Measurements from ENCODE around the gene AQP5.
"Not testable (repeated sequence)": the region's sequence is repeated elsewhere in the genome, so short reads cannot be mapped to it uniquely, and the experiment has no call there.

The AQP5 gene

DNA sequence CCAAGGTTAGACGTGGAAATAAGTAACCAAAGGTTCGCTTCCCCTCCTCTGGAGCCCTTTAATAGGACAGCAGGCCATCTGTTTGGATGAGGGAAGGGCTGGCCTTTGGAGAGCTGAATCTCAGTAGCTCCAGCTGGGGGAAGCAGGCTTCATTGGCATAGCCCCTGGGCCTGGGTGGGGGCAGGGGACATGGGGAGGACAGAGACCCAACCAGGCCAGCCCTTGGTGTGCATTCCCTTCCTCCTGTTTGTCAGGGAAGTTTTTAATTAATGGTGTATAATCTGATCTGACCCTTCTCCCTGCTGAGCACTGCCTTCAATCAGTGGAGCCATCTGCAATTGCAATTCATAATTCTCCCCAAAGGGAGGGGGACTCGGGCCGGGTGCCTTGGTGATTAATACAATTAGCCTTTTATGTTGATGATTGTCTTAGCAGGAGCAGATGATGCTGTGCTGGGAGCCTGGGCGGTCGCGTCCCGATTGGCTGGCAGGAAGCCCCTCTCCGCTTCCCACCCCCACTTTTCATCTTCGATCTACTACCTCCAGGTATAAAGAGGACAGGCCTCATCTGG, 17.4 kb downstream of the AQP5 start:
- DNase-seq (ENCODE audit: low read depth in 1 of 2, low spot score in 1 of 2), result no peak

DNA sequence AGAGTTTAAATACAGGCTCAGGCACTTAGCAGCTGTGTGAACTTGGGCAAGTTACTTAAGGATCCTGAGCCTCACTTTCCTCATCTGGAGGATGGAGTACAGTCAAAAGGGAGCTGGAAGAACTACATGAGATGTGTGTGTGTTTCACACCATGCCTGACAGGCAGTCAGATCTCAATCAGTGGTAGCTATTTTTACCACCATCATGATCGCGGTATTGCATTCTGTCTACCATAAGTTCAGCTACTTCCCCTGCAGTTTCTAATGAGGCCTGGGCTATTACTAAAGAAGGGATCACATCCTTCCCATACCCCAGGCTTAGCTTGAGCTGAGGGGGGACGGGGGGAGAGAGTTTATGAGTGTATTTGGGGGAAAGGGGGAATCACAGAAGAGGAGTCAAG, 18.1 kb downstream of the AQP5 start:
- DNase-seq (ENCODE audit: low read depth in 1 of 2, low spot score in 1 of 2), result no peak

DNA sequence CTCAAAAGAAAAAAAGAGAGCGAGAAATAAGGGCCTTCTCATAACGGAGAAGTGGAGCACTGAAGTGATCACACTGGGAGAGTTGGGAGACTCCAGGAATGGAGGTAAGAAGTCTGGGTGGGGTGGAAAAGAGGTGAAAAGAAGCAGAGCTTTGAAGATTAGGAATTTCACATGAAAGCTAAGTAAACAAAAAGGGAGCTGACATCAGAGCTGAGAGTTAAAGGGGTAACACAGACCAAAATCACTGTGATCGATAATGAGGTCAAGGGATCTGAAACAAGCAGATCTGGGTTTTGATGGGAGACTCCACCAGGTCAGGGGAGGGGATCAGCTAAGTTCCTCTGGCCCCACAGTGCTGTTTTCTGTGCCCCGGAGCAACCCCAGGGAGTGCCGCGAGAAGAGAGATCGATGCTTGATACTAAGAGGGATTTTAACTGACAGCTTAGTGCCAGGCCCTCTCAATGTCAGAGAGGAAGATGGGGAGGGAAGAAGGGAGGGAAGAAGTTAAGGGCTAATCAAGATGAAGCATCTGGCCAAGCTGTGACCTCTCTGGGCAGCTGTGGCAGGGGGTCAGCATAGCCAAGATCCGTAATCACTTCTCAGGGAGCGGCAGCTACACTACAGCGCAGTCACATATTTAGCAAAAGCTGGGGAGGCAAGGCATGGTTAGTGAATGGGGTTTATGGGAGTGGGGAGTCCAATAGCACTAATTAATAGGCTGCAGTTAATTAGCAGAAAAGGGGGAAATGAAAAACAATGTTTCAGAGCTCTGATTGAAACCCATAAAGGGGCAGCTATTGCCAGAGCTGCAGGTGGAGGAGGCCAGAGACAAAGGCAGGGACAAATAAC, 19.1 kb downstream of the AQP5 start:
- no peak for DNase-seq (ENCODE audit: low read depth in 1 of 2, low spot score in 1 of 2)

DNA sequence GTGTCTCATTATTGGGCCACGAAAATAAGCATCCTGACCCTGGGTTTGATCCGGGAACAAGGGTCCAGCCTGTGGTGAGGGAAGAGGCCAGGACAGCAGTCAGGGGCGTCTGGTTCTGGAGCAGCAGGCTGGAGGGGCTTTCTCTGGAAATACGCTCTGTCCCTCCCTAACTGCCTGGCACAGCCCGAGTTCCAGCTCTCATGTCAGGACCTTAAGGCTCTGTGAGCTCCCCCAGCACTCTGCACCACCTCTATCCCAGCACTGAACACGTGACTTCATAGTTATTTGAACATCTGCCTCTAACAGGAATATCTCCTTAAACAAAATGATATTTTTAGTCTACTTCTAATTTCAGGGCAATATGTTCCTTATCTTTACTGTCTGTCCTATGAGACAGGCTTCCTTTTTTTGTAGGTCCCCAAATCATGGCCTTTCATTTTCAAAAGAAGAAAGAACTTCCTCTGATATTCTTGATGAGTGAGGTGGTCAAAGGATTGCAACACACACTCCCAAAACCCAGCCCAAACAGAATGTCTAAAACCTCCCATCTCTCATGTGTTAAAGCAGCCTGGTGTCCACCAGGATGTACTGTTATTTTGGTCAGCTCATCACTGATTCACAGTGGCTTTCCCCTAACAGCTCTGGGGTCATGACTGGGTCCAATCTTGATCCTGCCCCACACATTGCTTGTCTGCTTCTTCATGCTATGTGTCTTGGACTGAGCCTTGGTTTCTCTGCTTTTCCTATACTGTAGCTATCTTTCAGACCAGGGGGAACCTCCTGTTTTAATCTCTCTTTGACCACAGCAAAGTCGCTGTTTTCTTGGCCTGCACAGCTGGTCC, 20.8 kb downstream of the AQP5 start:
- DNase-seq (ENCODE audit: low read depth in 1 of 2, low spot score in 1 of 2), result no peak

DNA sequence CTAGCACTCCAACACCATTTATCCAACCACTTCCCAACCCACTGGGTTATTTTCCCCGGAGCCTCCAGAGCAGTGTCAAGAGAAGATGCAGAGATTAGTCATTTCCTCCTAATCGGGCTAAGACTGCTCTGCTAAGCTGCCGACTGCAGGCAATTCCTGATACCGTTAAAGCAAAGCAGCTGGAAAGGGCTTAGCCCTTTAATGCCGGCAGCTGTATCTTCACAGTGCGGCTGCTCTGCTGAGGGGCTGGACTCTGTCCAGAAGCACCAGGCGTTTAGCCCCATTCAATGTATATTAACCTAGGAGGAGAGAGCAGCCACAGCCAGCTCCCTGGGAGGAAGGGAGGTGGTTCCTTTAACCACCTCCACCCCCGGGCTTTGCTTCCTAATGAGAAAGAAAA, 22.2 kb downstream of the AQP5 start:
- DNase-seq (ENCODE audit: low read depth in 1 of 2, low spot score in 1 of 2), result no peak

DNA sequence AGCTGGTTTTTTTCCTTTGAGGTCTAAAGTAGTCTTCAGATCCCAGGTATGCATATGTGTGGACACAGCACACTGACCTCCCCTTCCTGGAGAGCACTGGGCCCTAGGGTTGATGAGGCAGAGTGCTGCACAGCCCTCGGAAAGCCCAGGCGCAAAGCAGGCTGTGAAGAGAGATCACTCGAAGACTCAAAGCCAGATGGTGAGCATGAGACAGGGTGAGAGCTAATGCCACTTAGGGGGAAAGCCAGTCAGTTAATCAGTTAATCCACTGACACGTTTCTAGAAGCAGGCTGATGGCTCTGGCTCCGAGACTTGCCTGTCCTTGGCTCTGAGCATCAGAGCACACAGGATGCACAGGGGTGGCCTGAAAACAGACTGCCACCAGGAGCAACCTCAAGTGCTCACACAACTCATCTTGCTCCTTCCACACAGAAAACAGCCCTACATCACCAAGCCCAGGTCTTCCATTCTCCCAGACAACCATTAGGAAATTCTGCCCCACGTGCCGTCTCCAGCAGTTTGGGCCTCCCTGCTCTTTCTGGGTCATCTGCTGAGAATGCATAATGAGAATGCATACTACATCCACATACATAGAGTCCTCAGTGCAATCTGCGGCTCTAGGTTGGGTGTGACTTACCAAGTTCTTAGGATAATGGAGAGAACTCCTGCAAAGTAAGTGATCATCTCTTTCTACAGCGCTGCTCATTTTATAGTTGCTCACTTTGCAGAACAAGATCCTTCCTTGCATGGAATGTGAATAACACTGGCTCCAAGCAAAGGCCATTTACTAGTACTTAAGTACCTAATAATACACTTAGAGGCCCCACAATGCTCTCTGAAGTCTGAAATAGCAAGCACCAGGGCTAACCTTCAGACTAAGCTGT, 23.0 kb downstream of the AQP5 start:
- DNase-seq (ENCODE audit: low read depth in 1 of 2, low spot score in 1 of 2), result no peak

DNA sequence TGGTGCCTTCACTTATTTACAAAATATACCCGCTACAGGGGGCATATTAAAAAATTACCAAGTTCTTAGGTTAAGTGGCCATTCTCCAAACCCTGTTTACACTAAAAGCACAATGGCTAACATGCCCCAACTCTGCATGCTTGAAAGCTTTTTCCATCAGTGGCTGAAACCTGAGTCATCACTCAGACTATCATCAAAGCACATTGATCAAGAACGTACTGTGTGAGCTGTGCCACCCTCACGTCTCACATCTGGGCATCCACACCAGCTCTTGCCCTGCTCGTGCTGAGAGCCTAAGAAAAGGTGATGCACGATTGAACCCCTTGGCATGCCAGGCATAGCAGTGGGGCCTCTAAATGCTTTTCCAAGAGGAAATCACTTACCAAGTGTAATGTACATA, 24.3 kb downstream of the AQP5 start:
- DNase-seq (ENCODE audit: low read depth in 1 of 2, low spot score in 1 of 2), result no peak

DNA sequence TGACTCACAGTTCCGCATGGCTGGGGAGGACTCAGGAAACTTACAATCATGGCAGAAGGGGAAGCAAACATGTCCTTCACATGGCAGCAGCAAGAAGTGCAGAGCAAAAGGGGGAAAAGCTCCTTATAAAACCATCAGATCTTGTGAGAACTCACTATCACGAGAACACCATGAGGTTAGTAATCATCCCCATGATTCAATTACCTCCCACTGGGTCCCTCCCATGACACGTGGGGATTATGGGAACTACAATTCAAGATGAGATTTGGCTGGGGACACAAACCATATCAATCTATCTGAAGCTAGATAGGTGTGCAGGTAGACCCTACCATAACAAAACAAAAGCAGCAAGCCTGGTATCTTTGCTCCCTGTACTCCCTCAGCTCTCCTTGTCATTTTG, 24.8 kb downstream of the AQP5 start:
- not testable (repeated sequence) for DNase-seq (ENCODE audit: low read depth in 1 of 2, low spot score in 1 of 2)

DNA sequence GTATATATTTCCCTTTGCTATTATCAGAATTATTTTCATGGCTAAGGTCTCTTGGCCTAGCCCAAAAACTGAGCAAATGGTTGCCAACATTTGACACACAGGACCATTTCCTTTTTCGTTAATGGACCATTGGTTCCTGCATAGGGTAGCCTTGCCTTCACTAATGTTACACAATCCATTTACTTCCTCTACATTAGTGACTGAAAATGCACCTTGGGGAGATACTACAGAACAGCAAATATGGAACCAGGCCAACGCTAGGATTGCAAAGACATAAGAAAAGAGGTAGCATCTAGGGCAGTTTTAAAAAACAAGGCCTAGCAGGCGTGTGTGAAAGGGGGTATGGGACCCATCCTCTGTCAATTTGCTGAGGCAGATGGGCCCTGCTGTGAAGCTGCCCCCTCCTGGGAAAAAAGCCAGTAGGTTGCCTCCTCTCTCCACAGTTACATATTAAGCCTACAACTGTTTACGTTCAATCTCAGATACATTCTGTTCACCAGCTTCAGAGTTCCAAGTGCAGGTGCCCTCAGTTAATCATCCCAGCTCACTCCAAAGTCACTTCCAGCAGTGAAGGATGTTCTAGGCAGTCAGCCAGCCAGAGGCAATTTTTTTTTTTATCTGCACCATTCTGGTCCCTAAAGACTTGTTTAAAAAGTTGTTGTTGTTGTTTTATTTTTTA, 26.1 kb downstream of the AQP5 start:
- DNase-seq (ENCODE audit: low read depth in 1 of 2, low spot score in 1 of 2), result no peak

DNA sequence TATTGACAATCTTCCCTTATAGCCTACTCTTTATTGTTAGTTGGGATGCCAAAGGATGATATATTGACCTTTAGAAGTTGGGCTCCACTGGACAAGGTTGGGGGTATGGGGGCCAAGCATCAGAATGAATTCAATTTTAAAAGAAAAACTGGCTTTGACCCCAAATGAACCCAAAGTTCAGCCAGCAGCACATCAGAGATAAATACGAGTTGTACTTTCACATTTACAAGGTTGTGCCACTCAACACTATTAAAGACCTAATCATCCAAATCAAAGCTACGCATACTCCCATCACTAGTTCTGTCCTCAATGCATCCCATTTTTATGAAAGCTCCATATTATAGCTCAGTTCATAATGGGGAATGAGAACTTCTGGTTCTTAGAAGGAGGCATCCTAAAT, 27.7 kb downstream of the AQP5 start:
- DNase-seq (ENCODE audit: low read depth in 1 of 2, low spot score in 1 of 2), result not testable (repeated sequence)

DNA sequence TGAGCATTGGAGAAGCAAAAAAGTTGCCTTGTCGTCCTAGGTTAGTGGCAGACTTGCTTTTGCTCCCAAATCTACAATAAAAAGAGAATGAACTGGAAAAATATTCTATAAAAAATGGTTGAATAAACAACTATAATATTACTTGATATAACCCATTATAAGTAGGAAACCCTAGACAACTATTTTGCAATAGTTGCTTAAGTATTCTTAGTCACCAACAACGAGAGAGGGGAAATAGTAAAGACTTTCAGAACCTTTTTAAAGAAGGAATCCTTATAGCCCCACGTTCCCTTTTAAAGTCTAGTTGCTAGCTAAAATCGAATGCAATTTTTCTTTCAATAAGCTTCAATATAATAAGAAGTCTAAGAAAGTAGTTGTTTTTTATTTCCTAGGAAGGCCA, 28.6 kb downstream of the AQP5 start:
- DNase-seq (ENCODE audit: low read depth in 1 of 2, low spot score in 1 of 2), result no peak

DNA sequence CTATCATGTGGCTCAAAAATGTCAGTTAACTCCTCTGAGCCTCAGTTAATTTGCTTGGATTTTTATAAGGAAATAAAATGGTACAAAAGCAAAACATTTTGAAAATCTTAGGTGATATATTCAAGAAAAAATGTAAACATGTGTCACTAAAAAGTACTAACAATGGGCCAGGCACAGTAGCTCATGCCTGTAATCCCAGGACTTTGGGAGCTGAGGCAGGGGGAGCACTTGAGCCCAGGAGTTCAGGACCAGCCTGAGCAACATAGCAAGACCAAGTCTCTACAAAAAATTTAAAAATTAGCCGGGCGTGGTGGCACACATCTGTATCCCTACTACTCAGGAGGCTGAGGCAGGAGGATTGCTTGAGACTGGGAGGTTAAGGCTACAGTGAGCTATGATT, 36.8 kb downstream of the AQP5 start:
- DNase-seq (ENCODE audit: low read depth in 1 of 2, low spot score in 1 of 2), result no peak

DNA sequence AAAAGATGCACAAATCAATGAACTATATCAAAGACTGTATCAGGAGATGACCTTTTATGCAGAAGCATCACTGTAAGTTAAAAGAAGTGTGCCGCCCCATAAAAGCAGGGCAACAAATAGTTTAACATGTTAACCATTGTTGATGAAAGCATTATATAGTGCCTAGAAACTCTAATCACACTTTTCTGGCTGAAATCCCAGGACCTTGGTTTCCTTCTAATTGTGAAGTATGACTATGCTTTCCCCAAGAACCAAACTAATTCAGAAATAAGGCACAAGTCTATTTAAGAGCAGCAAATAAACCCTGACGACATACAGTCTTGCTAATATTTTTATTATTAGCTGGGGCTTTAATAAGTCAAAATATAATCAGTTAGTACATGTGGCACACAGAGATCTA, 41.9 kb downstream of the AQP5 start:
- DNase-seq (ENCODE audit: low read depth in 1 of 2, low spot score in 1 of 2), result no peak

DNA sequence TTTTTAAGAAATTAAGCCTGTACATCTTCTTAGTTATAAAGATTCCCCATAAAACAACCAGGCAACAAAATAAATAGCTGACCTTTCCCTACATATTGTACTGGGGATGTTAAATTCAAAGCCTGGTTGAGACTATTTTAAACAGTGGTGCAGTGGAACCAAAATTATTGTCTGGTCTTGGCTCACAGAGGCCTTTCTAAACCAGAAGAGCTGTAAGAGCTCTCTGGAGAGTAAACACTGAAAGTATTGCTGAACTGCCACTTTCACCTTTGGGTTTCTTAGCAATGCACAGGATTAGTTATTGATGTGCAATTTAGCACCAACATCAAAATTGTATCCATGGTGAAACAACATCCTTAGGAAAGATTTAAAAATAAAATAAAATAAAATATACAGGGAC, 43.0 kb downstream of the AQP5 start:
- no peak for DNase-seq (ENCODE audit: low read depth in 1 of 2, low spot score in 1 of 2)

DNA sequence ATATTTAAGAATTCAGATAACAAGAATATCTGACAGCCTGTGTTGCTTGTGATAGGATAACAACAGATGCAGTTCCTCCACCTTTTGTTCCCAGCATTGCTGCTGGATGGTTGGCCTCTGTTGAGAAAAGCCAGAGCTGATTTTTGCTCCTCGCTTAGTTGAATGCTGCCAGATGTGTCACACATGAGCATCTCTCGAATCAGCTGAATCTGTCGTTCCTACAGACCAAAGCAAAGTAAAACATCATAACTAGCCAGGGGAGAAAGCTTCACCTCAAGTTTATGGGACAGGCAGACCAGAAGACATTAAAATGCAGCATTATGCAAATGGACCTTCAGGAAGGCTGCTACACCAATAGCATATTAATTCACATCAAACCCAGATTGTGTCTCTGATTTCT, 43.5 kb downstream of the AQP5 start:
- no peak for DNase-seq (ENCODE audit: low read depth in 1 of 2, low spot score in 1 of 2)

DNA sequence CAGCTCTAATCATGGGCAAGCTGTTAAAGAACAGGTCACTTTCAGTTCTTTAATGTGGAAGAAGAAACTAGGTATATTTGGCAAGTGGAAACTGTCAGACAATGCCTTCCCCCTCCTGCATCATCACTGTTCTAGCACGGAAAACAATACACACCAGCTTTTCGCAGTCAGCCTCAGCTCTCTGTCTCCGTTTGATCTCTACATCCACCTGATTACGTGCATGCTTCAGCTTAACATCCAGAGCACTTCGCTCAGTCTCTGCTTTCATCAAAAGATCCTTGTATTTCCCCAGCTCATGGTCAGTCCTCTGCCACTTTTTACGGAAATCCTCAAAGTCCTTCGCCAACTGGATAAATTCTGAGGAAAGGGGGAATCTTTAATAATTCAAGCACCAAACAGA, 44.6 kb downstream of the AQP5 start:
- no peak for DNase-seq (ENCODE audit: low read depth in 1 of 2, low spot score in 1 of 2)

DNA sequence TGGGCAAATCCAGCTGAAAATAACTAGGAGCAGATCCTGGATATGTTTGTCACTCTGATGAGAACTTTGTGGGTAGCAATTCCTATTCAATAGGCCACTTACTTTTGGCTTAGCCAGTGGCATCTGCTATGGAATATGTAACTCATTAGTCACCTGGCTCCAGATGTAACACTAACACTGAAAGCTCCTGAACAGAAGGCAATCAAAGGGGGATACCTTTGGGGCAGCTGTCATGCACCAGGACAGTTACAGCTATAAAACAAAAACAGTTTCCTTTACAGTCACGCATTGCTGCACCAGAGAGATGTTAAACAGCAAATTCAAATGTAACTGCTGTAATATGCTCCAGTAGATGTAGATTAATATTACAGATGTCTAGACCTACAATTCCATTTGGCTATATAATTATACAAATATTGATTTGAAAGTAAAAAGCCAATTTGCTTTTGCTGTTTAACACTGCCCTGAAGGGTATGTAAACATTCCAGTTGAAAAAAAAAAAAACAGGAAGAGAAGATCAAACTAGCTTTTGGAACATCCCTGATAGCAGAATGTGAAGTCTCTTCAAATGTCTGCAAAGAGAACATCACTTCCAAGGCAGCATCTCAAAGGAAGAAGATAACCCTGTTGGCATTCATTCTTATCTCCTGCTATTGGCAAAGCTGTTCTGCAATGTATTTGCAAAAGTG, 45.2 kb downstream of the AQP5 start:
- no peak for DNase-seq (ENCODE audit: low read depth in 1 of 2, low spot score in 1 of 2)

DNA sequence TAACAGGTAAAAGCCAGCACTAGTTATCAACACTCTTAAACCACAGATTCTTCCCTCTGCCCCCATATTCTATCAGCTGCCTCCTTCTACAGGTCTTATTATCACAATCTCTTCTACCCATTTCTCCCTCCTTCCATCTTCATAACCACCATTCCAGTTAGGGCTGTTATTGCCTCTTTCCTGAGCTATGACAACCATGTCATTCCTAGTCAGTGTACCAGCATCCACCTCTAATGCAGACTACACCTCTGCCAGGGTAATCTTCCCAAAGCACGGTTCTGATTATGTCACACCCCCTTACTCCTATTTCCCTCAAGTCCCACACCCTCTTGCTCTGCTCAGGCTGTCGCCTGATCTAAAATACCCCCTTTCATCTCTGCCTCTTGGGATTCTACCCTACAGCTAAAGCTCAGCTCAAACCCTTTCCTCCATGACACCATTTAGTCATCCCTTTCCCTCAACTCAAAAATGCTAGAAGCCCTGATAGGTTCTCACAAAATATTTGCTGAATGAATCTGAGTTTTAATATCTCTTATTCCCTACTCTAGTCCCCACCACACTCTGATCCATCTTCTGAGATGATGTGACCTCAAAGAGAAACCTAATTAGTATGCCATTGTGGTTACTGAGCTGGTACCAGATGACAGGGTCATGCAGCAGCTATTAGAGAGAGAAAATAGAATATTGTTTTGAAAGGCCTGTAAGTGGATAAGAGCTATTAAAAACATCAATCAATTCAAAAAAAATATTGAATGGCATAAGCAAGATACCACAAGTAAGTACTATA, 51.9 kb downstream of the AQP5 start:
- DNase-seq (ENCODE audit: low read depth in 1 of 2, low spot score in 1 of 2), result no peak

DNA sequence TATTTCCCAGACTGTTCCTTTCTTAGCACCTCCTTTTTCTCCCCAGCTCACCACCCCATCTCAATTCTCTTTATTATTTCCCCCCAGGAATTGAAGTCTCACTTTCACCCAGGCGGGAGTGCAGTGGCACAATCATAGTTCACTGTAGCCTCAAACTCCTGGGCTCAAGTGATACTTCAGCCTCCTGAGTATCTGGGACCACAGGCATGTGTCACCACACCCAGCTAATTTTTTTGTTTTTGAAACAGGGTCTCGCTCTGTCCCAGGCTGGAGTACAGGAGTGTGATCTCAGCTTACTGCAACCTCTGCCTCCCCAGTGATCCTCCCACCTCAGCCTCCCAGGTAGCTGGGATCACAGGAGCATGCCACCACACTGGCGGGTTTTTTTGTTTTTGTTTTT, 52.7 kb downstream of the AQP5 start:
- no peak for DNase-seq (ENCODE audit: low read depth in 1 of 2, low spot score in 1 of 2)

Measured in activated T-helper 1 cell treated with anti-CD3 and anti-CD28 coated beads, Interleukin-2, amount 50 U/mL, for 16 hours (primary cell).